HS-5 (cell line): ENCODE data around the gene LRP1B.

Experiments
- DNase-seq: peaks from one replicate; pipeline ENCODE4 v3.0.0-alpha.2; 2012; ENCODE audit warnings: low read depth

The LRP1B gene

DNA sequence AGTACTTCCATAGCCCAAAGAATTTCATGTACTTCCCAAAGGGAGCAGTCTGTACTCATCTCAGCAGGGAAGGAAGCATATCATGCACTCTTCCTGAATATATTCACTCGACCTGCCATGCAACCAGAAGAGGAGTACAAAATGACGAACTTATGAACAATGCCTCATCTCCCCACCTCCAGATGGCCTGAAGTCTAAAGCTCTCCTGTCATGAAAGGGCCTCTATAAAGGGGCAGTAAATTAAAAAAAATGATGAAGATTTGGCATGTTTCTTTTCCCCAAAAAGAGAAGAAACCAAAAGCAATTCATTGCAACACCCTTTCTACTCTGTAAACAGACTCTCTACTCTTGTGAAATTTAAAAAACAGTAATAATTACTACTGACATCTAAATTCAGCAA, 1601.1 kb downstream of the LRP1B start:
- no peak for DNase-seq

- DNase-seq: no peak
These were observed 1601.8 kb downstream of the LRP1B start for GRCh38 chr2:140528982-140529381.

DNA sequence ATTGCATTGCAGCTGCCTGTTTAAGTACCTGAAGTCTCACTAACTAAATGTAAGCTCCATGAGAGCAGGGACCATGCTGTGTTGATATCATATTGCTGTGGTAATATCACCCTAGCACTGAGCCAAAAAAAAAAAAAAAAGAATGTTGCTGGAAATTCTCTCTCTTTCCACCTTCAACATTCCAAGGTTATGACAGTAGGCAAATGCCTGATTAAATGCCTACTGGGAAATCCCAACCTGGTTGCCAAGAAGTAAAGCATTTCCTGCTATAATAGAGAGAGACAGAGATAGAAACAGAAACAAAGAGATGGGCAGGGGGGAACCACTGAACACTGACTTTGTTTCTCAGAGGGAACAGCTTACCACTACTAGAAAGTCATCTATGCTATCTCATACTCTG, 1604.2 kb downstream of the LRP1B start:
- DNase-seq: peak; percentile 42

GRCh38 chr2:140512106-140512505, 1618.7 kb downstream of the LRP1B start:
- no peak for DNase-seq

- no peak for DNase-seq
These were observed 1621.1 kb downstream of the LRP1B start for GRCh38 chr2:140509765-140510164.

DNA sequence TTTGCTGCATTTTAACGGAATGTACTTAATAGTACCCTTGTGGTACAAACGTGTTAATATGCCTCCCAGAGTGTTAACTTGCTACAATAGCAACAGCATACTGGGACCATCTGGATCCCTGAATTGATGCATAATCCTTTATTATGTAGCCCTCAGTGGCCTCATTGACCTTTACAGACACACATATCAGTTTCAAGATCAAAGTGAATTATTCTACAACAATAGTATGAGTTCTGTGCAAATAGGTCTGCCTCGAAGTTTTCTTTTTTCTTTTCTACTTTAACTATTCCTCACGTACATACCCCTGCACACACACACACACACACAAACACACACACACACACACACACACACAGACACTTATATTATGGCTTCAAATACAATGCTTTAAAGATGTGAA, 1622.1 kb downstream of the LRP1B start:
- DNase-seq: no peak

- DNase-seq: peak; percentile 67
These were observed 1624.2 kb downstream of the LRP1B start for GRCh38 chr2:140506606-140507005.

- DNase-seq: no peak
These were observed 1626.2 kb downstream of the LRP1B start for GRCh38 chr2:140504601-140505000.

GRCh38 chr2:140502951-140503630, 1627.7 kb downstream of the LRP1B start:
- DNase-seq: peak; percentile 86

DNA sequence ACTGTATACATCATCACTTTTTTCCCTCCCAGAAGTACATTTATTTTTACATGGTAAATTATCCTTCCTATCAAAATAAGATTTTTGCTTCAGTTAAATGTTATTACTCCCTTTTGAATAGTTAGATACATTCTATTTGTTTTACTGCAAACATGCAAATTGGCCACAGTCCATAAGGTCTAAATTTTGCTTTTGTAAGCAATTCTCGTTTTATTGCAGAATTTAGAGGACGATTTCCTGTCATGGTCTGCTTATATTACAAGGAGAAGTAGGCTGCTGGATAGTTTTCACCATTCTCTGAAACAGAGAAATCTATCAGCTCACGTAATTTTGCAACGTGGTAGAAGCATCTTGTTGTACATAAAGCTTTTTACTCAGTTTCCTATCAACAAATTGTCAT, 1632.5 kb downstream of the LRP1B start:
- DNase-seq: no peak

DNA sequence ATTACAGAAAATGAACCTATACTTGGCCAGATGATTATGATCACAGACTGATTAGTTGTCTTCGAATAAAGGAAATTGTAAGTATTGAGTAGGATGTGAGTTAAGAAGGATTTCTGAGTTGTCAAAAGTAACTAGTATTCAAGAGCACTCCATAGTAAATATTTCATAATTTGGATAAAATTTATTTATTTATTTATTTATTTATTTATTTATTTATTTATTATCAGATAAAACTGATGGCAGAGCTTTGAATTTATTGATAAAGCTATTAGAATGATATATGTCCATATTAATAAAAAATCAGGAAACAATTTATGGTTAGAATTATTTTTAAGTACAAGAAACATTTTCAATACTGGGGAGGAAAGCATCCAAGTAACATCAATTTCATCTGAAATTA, 1634.1 kb downstream of the LRP1B start:
- no peak for DNase-seq

DNA sequence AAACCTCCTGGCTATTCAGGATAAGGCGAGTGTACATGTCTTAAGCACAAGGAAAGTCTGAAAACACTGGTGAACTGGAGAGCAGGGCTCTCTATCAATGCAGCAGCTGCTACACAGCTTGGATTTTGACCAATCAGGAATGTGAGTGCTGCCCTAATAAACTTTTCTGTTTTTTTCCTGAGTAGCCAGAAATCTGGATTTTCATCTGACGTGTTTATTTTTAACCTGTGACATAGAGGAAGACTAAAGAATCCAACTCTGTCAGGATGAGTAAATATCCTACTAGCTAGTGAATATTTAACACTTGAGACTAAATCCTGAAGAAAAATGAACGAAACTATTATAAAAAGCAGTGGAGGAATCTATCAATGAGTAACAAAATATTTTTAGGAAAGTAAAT, 1638.9 kb downstream of the LRP1B start:
- no peak for DNase-seq

- DNase-seq: no peak
These were observed 1641.6 kb downstream of the LRP1B start for GRCh38 chr2:140489193-140489592.

DNA sequence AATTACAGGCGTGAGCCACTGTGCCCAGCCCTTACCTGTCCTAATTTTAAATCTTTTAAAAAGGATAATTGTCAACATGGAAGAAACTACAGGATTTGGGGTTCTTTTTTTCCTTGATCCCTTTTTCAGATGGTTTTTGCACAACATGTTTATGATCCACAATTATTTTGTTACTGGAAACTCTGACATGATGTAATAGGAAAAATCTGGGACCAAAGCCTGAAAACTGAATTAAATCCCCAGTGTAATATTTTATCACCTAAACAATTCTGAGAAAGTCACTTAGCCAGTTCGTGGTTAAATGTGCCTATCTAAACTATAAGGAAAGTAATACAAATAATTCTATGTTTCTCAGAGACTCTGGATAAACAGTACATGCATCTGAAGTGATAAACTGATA, 1649.7 kb downstream of the LRP1B start:
- no peak for DNase-seq

DNA sequence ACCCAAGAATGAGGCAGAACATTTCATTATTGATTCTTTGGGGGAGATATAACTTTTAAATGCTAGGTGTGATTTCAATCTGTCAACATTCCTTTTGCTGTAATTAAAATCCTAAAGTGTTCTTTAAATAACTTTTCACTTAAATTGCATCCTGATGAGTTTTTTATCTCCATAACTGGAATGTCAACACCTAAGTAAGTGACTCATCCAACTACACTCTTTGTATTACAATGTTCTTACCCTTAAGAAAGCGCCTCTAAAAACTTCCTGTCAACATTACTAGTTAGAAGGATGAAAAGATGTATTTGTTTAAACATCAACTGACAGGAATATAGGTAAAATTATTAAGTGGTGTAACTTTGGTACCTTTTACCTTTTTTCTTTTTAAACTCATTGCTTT, 1657.0 kb downstream of the LRP1B start:
- no peak for DNase-seq

DNA sequence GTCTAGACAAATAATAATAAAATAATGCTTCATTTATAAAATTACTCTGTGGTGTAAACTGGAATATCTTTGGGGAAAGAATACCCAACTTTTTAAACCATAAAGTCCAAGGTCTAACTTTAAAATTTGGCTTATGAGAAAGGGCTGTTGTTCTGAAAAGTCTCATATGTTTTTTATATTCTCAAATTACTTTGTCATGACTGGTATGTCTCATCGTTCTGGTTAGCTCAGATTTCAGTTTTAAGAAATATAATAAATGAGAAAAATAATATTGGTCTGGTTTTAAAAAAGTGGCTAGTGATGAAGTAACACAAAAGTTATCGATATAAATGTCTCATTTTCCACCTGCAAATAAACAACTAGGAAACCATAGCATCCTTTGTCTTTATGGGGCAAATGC, 1658.1 kb downstream of the LRP1B start:
- DNase-seq: no peak

GRCh38 chr2:140465301-140465700, 1665.5 kb downstream of the LRP1B start:
- DNase-seq: no peak

DNA sequence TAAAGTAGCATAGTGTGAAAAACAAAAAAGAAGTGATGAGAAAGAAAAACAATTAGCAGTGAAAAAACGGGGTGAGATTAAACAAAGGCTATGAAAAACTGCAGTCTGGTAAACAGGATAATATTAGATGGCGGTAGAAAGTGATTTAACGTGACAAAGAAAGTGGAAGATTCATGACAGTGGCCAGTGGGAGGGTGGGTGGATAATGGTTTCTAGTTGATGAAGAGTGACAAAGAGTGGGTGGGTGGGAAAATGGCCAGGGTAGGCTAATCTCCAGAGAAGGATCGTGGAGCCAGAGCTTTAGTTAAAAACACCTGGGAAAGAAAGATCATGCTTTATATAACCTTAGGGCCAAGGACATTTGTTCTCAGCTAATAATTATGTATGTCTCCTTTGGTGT, 1667.8 kb downstream of the LRP1B start:
- DNase-seq: no peak

DNA sequence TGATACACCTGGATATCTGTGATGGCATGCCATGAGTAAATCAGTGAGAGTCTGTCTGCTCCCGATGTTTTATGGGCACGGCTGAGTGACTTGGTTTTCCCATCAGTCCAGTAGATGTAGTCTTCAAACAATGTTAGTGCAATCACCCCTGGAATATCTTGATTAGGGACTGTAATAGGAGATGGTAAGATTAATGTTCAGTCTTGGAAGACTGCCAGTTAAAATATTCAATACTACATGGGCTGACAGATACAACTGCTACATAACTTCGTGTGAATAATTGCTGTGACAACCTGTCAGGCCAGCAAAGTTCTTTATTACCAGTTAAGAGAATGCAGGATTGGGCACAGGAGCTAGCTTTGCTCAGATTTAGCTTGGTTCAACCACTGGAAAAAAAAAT, 1673.3 kb downstream of the LRP1B start:
- no peak for DNase-seq

DNA sequence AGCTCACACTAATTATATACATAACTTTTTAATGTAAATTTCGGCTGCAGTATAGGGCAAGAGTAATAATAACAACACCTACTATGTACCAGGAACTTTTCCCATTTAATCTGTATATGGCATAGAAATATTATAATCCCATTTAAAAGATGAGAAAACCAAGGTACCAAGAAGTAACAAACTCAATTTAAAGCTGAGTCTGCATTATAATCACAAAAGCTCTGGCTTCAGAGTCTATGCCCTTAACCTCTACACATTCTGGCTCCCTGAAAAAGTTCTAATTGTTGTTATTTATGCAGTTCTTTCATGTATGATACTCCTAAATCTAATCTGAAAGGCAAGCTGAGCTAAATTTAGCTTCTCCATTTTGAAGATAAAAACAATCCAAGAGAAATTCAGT, 1675.5 kb downstream of the LRP1B start:
- DNase-seq: no peak

DNA sequence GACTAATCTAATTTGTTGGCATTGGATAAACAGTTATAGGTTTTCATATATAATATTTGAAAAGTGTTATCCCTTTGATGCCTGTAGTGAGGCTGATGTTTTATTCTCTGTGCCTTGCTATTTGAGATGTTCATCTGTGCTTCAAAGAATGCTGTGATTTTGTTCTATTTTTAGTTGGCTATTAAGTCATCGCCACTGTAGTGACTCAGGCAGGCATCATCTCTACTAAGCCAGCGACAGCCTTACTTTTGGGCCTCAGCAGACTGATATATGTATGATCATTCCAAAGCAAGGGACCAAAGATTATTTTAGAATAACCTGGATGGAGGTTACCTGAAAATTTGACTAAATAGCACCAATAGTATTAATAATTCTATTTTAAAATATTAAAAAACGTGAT, 1676.1 kb downstream of the LRP1B start:
- DNase-seq: peak; percentile 51

GRCh38 chr2:140451324-140451723, 1679.5 kb downstream of the LRP1B start:
- no peak for DNase-seq

DNA sequence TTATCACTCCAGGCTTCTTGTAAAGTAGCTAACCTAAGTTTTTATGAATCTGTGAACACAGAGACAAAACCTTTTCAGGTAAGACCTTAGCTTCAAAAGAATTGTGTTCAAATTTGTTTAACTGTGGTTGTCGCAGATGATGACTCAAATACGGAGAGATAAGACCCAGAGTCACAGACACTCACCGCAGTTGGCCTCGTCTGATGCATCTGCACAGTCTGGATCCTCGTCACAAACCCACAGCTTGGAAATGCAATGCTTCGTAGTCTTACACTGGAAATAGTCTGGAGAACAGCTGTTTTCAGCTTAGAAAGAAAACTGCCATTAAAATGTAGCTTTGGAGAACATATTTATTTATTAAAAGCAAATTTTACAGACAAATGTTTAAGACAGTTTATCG, 1688.5 kb downstream of the LRP1B start:
- DNase-seq: no peak

GRCh38 chr2:140440815-140441214, 1690.0 kb downstream of the LRP1B start:
- no peak for DNase-seq

- DNase-seq: no peak
These were observed 1693.9 kb downstream of the LRP1B start for GRCh38 chr2:140436936-140437335.
